ENCODE results near the gene MACROD1.

DNA sequence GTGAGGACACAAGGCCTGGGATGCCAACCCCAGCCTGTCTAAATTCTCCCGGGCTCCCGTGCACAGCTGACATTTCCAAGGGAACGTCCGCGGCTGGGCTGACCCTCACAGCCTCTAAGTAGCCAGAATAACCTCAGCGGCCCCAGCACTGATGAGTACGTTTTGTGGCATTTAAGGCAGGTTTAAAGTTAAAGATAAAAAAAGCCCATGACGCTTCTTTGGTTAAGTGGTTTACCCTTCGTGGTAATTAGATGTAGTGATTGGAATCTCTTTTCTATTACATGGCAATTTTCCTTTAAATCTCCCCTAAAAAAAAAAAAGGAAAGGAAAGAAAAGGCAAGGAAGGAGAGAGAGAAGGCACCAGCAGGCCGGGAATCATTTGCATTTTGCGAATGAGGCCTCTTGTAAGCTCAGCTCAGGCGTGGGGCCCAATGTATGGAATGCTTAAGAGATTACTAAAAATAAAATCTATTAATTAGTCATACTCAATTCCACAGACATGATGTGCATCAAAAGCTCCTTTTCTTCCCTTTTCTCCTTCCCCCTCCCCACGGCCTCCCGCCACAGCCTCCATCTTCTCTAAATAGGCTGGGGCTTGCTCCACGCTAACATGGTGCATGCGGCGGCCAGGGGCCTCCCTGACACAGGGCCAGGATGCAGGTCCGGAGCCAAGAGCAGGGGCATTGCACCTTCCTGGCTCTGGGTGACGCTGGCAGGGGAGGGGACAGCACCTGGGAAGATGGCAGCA is 44.1 kb downstream of the MACROD1 start:
- no peak for TF ChIP-seq POLR2A (IDR thresholded peaks at IDR 0.05)
- TF ChIP-seq, protein P1, sequence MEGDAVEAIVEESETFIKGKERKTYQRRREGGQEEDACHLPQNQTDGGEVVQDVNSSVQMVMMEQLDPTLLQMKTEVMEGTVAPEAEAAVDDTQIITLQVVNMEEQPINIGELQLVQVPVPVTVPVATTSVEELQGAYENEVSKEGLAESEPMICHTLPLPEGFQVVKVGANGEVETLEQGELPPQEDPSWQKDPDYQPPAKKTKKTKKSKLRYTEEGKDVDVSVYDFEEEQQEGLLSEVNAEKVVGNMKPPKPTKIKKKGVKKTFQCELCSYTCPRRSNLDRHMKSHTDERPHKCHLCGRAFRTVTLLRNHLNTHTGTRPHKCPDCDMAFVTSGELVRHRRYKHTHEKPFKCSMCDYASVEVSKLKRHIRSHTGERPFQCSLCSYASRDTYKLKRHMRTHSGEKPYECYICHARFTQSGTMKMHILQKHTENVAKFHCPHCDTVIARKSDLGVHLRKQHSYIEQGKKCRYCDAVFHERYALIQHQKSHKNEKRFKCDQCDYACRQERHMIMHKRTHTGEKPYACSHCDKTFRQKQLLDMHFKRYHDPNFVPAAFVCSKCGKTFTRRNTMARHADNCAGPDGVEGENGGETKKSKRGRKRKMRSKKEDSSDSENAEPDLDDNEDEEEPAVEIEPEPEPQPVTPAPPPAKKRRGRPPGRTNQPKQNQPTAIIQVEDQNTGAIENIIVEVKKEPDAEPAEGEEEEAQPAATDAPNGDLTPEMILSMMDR (IDR thresholded peaks at IDR 0.05) = no peak
